IPS DF 6.9 (cell line): ENCODE measurements around the gene LRP4.

ENCODE experiments used
- DNase-seq: peaks from one replicate; pipeline ENCODE4 v3.0.0-alpha.2; 2013; ENCODE audit warnings: low read depth, low spot score
- H3K27ac ChIP-seq: one replicate; pipeline ENCODE4 v1.5.1; 2013; ENCODE audit warnings: low read length, control low read depth
- H3K27me3 ChIP-seq: 2 replicates; pipeline ENCODE4 v1.6.1; 2013; ENCODE audit warnings: mild to moderate bottlenecking, low read length; ENCODE audit not compliant: control insufficient read depth, insufficient read depth
- H3K36me3 ChIP-seq: 2 replicates; pipeline ENCODE4 v1.6.1; 2013; ENCODE audit warnings: low read length; ENCODE audit not compliant: control insufficient read depth, insufficient read depth
- H3K4me1 ChIP-seq: 2 replicates; pipeline ENCODE4 v1.6.1; 2013; ENCODE audit warnings: low read length; ENCODE audit not compliant: control insufficient read depth, insufficient read depth
- H3K4me3 ChIP-seq: 2 replicates; pipeline ENCODE4 v1.5.1; 2013; ENCODE audit warnings: mild to moderate bottlenecking, low read length
- H3K9me3 ChIP-seq: 2 replicates; pipeline ENCODE4 v1.6.1; 2013; ENCODE audit warnings: low read length, inconsistent platforms; ENCODE audit not compliant: control insufficient read depth, insufficient read depth
- WGBS: extraction: QIAGEN DNeasy Blood & Tissue Kit; methylation state at CpG from one replicate; pipeline ENCODE4 v1.1.7; 2013; ENCODE audit warnings: mixed read lengths, missing lambda C conversion rate; ENCODE audit not compliant: insufficient read length, insufficient coverage; 5-methylcytosine and 5-hydroxymethylcytosine counted together

The LRP4 gene

GRCh38 chr11:46834821-46835220 is 83.5 kb downstream of the LRP4 start:
- Histone ChIP-seq H3K27ac (no peak overlapping the region), H3K27me3 (no peaks in the 10 kb centered on the region), H3K4me3 (no peak overlapping the region), H3K4me1 (peaks cover 2% of the 10 kb centered on the region; the same call in 1 of the 2 replicates), H3K36me3 (no peaks in the 10 kb centered on the region), H3K9me3 (no peaks in the 10 kb centered on the region)
- DNase-seq: no peak
- no CpG with 5 or more reads among the region's 4 CpGs for WGBS

- H3K27ac ChIP-seq: no peak overlapping the region
- no CpG with 5 or more reads among the region's 5 CpGs for WGBS
- peaks cover 2% of the 10 kb centered on the region; the same call in 1 of the 2 replicates for H3K4me1 ChIP-seq
- no peaks in the 10 kb centered on the region for H3K9me3 ChIP-seq
- no peak for DNase-seq
- H3K27me3 ChIP-seq: no peaks in the 10 kb centered on the region
- no peaks in the 10 kb centered on the region for H3K36me3 ChIP-seq
- H3K4me3 ChIP-seq: no peak overlapping the region
These were observed 85.7 kb downstream of the LRP4 start for GRCh38 chr11:46832511-46833214.

- WGBS: no CpG with 5 or more reads among the region's 1 CpG
- Histone ChIP-seq H3K9me3 (no peaks in the 10 kb centered on the region), H3K27me3 (no peaks in the 10 kb centered on the region), H3K36me3 (no peaks in the 10 kb centered on the region), H3K4me3 (no peak overlapping the region), H3K4me1 (no peaks in the 10 kb centered on the region; the same call in 1 of the 2 replicates), H3K27ac (no peak overlapping the region)
- DNase-seq: no peak
These were observed 90.4 kb downstream of the LRP4 start for GRCh38 chr11:46827995-46828394.

- H3K36me3 ChIP-seq: no peaks in the 10 kb centered on the region
- H3K4me3 ChIP-seq: peak overlapping the region; percentile 20; the same call in 1 of the 2 replicates
- no peak overlapping the region for H3K27ac ChIP-seq
- no peaks in the 10 kb centered on the region for H3K9me3 ChIP-seq
- no peaks in the 10 kb centered on the region for H3K27me3 ChIP-seq
- WGBS: no CpG with 5 or more reads among the region's 32 CpGs
- peak; percentile 61 for DNase-seq
- no peaks in the 10 kb centered on the region; the same call in 1 of the 2 replicates for H3K4me1 ChIP-seq
These were observed 91.9 kb downstream of the LRP4 start for GRCh38 chr11:46826310-46827044.

GRCh38 chr11:46808799-46809431 is 109.4 kb downstream of the LRP4 start:
- no peak for DNase-seq
- Histone ChIP-seq H3K27ac (no peak overlapping the region), H3K36me3 (peaks cover 3% of the 10 kb centered on the region; the same call in 1 of the 2 replicates)

More at GRCh38 chr11:46808799-46809431, 109.4 kb downstream of the LRP4 start:
- Histone ChIP-seq H3K27me3 (no peaks in the 10 kb centered on the region), H3K9me3 (no peaks in the 10 kb centered on the region), H3K4me1 (no peaks in the 10 kb centered on the region), H3K4me3 (no peak overlapping the region)
- no CpG with 5 or more reads among the region's 3 CpGs for WGBS
